Type B pancreatic cell (in vitro differentiated cells): ENCODE data around the gene PPP1R26. TPM values are rescaled to one million over a fixed set of nuclear protein-coding genes. Genes with fewer than 3 reads are reported as not detected.

Experiments
- DNase-seq: peaks from one replicate; pipeline ENCODE4 v3.0.0; 2021; ENCODE audit warnings: mixed read lengths; ENCODE audit not compliant: unreplicated experiment; ENCODE audit errors: extremely low spot score
- H3K27ac Mint-ChIP-seq: 2 replicates; pipeline ENCODE4 v1.8.0; 2021; ENCODE audit warnings: mild to moderate bottlenecking, mixed read lengths
- H3K27me3 Mint-ChIP-seq: 2 replicates; pipeline ENCODE4 v1.8.0; 2021; ENCODE audit warnings: mixed read lengths
- H3K36me3 Mint-ChIP-seq: 2 replicates; pipeline ENCODE4 v1.8.0; 2021; ENCODE audit warnings: mixed read lengths
- H3K4me1 Mint-ChIP-seq: one replicate; pipeline ENCODE4 v1.8.0; 2021; ENCODE audit warnings: mixed read lengths; ENCODE audit not compliant: unreplicated experiment
- H3K4me3 Mint-ChIP-seq: 2 replicates; pipeline ENCODE4 v1.8.0; 2021; ENCODE audit warnings: mild to moderate bottlenecking, mixed read lengths
- H3K9me3 Mint-ChIP-seq: 2 replicates; pipeline ENCODE4 v1.8.0; 2021; ENCODE audit warnings: mixed read lengths
- CTCF ChIP-seq: fragments of 200-600 bp; sonication (generic); conservative IDR thresholded peaks from 2 replicates; pipeline ENCODE4 v1.5.0; 2021; ENCODE audit warnings: antibody characterized with exemption, mild to moderate bottlenecking
- total RNA-seq: library from RNA; stranded (reverse); gene quantifications from 2 replicates; pipeline ENCODE4 v1.2.1, GENCODE V29; 2021; ENCODE audit warnings: low replicate concordance

Gene PPP1R26
- total RNA-seq, 1 donor from 2014 or later = 24.2 TPM

- H3K36me3 Mint-ChIP-seq = no peaks in the 10 kb centered on the region
- no peak overlapping the region for H3K27ac Mint-ChIP-seq
- no peak for DNase-seq
- no peaks in the 10 kb centered on the region for H3K27me3 Mint-ChIP-seq
- H3K9me3 Mint-ChIP-seq = no peaks in the 10 kb centered on the region
- no peaks in the 10 kb centered on the region for H3K4me1 Mint-ChIP-seq
- no peak overlapping the region for H3K4me3 Mint-ChIP-seq
- TF ChIP-seq CTCF = no peak
These were observed 9.8 kb downstream of the PPP1R26 start for GRCh38 chr9:135489188-135489906.

- TF ChIP-seq CTCF = no peak
- Mint-ChIP-seq H3K9me3 (no peaks in the 10 kb centered on the region), H3K27me3 (no peaks in the 10 kb centered on the region), H3K4me1 (no peaks in the 10 kb centered on the region), H3K27ac (no peak overlapping the region), H3K36me3 (no peaks in the 10 kb centered on the region), H3K4me3 (no peak overlapping the region)
- DNase-seq = no peak
These were observed 10.7 kb downstream of the PPP1R26 start for GRCh38 chr9:135490166-135490870.

GRCh38 chr9:135490980-135491464 is 11.4 kb downstream of the PPP1R26 start:
- Mint-ChIP-seq H3K27me3 (no peaks in the 10 kb centered on the region), H3K9me3 (no peaks in the 10 kb centered on the region), H3K4me1 (no peaks in the 10 kb centered on the region), H3K27ac (no peak overlapping the region), H3K4me3 (no peak overlapping the region), H3K36me3 (no peaks in the 10 kb centered on the region)
- TF ChIP-seq CTCF = no peak
- DNase-seq = no peak

GRCh38 chr9:135491764-135492163 is 12.2 kb downstream of the PPP1R26 start:
- Mint-ChIP-seq H3K36me3 (no peaks in the 10 kb centered on the region), H3K4me1 (no peaks in the 10 kb centered on the region), H3K27me3 (no peaks in the 10 kb centered on the region), H3K9me3 (no peaks in the 10 kb centered on the region), H3K27ac (no peak overlapping the region), H3K4me3 (no peak overlapping the region)
- DNase-seq = no peak
- TF ChIP-seq CTCF = no peak

- no peak for TF ChIP-seq CTCF
- Mint-ChIP-seq H3K27me3 (no peaks in the 10 kb centered on the region), H3K4me1 (no peaks in the 10 kb centered on the region), H3K4me3 (no peak overlapping the region), H3K36me3 (no peaks in the 10 kb centered on the region), H3K9me3 (no peaks in the 10 kb centered on the region), H3K27ac (no peak overlapping the region)
- DNase-seq = no peak
These were observed 13.5 kb downstream of the PPP1R26 start for GRCh38 chr9:135492886-135493669.
